Ovary (tissue), 3 donors: ENCODE data around the gene MAP1LC3B.

ENCODE experiments used
- EP300 ChIP-seq: sonication (generic); formaldehyde crosslinking; IDR thresholded peaks from one replicate; pipeline ENCODE4 v1.6.1; 2017; ENCODE audit warnings: antibody characterized with exemption
- TF ChIP-seq, protein P1 (sequence below), 3 donors: fragments of 450-650 bp in 2 of 3; fragments of 200-600 bp in 1 of 3; IDR thresholded peaks; one replicate each; pipeline versions ENCODE4 v1.5.1 to v1.8.0; 2016 to 2022; ENCODE audit warnings: antibody characterized with exemption in 3 of 3, mild to moderate bottlenecking in 1 of 3
- donor health status: DM: no; HTN: no; CAD: no.

DNA sequence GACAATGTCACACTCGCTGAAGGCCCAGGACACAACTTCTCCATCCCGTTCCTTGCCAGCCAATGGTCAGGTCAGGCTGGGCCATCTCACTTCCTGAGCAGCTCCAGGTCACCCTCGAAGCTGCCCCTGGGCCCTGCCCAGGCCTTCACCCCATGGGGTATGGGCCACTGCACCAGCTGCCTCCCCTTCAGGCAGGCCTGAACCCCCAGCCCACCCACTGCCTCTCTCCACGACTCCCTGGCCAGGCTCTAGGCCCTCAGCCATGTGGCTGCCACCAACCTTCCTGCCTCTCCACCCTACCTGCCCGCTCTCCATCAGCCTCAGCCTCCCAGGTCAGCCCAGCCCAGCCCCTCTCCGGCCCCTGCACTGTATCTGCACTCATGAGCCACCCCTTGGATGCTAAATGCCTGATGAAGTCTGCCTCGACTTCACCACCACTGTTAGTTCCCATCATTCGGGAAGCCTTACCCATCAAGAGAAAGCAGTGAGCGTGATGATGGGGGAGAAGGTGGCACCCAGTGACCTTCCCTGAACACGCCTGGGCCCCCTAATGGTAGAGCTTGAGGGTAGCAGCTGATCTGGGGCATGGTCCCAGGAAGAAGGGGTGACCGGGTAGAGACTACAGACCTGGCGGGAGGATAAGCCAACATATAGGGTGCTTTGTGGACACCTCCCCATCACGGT, 44.1 kb upstream of the MAP1LC3B start:
- TF ChIP-seq, protein P1, sequence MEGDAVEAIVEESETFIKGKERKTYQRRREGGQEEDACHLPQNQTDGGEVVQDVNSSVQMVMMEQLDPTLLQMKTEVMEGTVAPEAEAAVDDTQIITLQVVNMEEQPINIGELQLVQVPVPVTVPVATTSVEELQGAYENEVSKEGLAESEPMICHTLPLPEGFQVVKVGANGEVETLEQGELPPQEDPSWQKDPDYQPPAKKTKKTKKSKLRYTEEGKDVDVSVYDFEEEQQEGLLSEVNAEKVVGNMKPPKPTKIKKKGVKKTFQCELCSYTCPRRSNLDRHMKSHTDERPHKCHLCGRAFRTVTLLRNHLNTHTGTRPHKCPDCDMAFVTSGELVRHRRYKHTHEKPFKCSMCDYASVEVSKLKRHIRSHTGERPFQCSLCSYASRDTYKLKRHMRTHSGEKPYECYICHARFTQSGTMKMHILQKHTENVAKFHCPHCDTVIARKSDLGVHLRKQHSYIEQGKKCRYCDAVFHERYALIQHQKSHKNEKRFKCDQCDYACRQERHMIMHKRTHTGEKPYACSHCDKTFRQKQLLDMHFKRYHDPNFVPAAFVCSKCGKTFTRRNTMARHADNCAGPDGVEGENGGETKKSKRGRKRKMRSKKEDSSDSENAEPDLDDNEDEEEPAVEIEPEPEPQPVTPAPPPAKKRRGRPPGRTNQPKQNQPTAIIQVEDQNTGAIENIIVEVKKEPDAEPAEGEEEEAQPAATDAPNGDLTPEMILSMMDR (IDR thresholded peaks at IDR 0.05) = no peak
- TF ChIP-seq EP300 = no peak
